MM.1S (cell line): ENCODE data around the gene SPINDOC.

Experiments used
- DNase-seq: peaks from one replicate; pipeline ENCODE4 v3.0.0-alpha.2; 2015
- H2AFZ ChIP-seq: fragments of 300-600 bp; sonication (generic); 2 replicates; pipeline ENCODE4 v1.6.0; 2016; ENCODE audit warnings: antibody characterized with exemption, low read length
- H3F3A ChIP-seq: fragments of 300-600 bp; sonication (generic); 2 replicates; pipeline ENCODE4 v1.6.1; 2016; ENCODE audit warnings: mild to moderate bottlenecking, antibody characterized with exemption, low read length, moderate library complexity, mixed read lengths; ENCODE audit not compliant: insufficient read depth
- H3K27ac ChIP-seq: fragments of 300-600 bp; sonication (generic); 2 replicates; pipeline ENCODE4 v1.5.1; 2016; ENCODE audit warnings: mild to moderate bottlenecking, low read length
- H3K27me3 ChIP-seq: fragments of 300-600 bp; sonication (generic); replicated peaks from 2 replicates; pipeline ENCODE4 v1.6.0; 2016; ENCODE audit warnings: low read length; ENCODE audit not compliant: insufficient read depth
- H3K36me3 ChIP-seq: fragments of 300-600 bp; sonication (generic); replicated peaks from 2 replicates; pipeline ENCODE4 v1.6.1; 2016; ENCODE audit warnings: mild to moderate bottlenecking, low read length, mixed read lengths; ENCODE audit not compliant: insufficient read depth
- H3K4me1 ChIP-seq: fragments of 300-600 bp; sonication (generic); 2 replicates; pipeline ENCODE4 v1.6.1; 2016; ENCODE audit warnings: low read length, mixed read lengths
- H3K4me2 ChIP-seq: fragments of 300-600 bp; sonication (generic); 2 replicates; pipeline ENCODE4 v1.6.0; 2016; ENCODE audit warnings: low read depth, low read length
- H3K4me3 ChIP-seq: fragments of 300-600 bp; sonication (generic); 2 replicates; pipeline ENCODE4 v1.5.1; 2016; ENCODE audit warnings: low read length, mixed read lengths
- H3K79me2 ChIP-seq: fragments of 300-600 bp; sonication (generic); 2 replicates; pipeline ENCODE4 v1.6.1; 2016; ENCODE audit warnings: mixed run types, low read length, mixed read lengths
- H3K9ac ChIP-seq: fragments of 300-600 bp; sonication (generic); 2 replicates; pipeline ENCODE4 v1.6.1; 2016; ENCODE audit warnings: low read length, mixed read lengths
- H3K9me2 ChIP-seq: fragments of 300-600 bp; sonication (generic); replicated peaks from 2 replicates; pipeline ENCODE4 v1.6.1; 2016; ENCODE audit warnings: mild to moderate bottlenecking, low read length, mixed read lengths; ENCODE audit not compliant: insufficient read depth
- H3K9me3 ChIP-seq: fragments of 300-600 bp; sonication (generic); replicated peaks from 2 replicates; pipeline ENCODE4 v1.6.1; 2016; ENCODE audit warnings: mild to moderate bottlenecking, low read length, mixed read lengths; ENCODE audit not compliant: insufficient read depth
- H4K20me1 ChIP-seq: fragments of 300-600 bp; sonication (generic); 2 replicates; pipeline ENCODE4 v1.6.1; 2016; ENCODE audit warnings: mild to moderate bottlenecking, low read length, moderate library complexity, mixed read lengths; ENCODE audit not compliant: insufficient read depth
- CTCF ChIP-seq: fragments of 300-600 bp; sonication (generic); IDR thresholded peaks from 2 replicates; pipeline ENCODE4 v1.5.1; 2016; ENCODE audit warnings: antibody characterized with exemption, low read length, mixed read lengths
- EZH2 ChIP-seq: fragments of 300-600 bp; sonication (generic); optimal IDR thresholded peaks from 2 replicates; pipeline ENCODE3; 2017; ENCODE audit warnings: low read depth, mild to moderate bottlenecking, antibody characterized with exemption, low read length, mixed read lengths
- EZH2phosphoT487 ChIP-seq: fragments of 300-600 bp; sonication (generic); IDR thresholded peaks from 2 replicates; pipeline ENCODE4 v1.6.1; 2018; ENCODE audit warnings: antibody characterized with exemption, low read length

SPINDOC gene

GRCh38 chr11:63813035-63813562, at the start of gene SPINDOC:
Gene SPINDOC, plus strand, starts transcription at chr11:63813456. Its CDS starts 231 bp downstream, at chr11:63813687.
- DNase-seq, result peak; percentile 79
- Histone ChIP-seq H3K9me2 (no peaks in the 10 kb centered on the region), H4K20me1 (no peaks in the 10 kb centered on the region), H3K4me1 (peaks cover 13% of the 10 kb centered on the region), H3K27ac (peak within 1 kb of the TSS; percentile 43; the same call in 1 of the 2 replicates), H2AFZ (peak within 1 kb of the TSS; percentile 94), H3K36me3 (peaks cover 4% of the 10 kb centered on the region; the same call in 1 of the 2 replicates), H3K27me3 (no peaks in the 10 kb centered on the region), H3K9me3 (no peaks in the 10 kb centered on the region), H3K4me3 (peak within 1 kb of the TSS; percentile 97), H3K9ac (peak within 1 kb of the TSS; percentile 90), H3F3A (0 out of 2 replicates have a peak, but pooled peaks cover 3% of the 10 kb centered on the region), H3K79me2 (peaks cover 42% of the 10 kb centered on the region), H3K4me2 (peak within 1 kb of the TSS; percentile 89)
- TF ChIP-seq CTCF (no peak), EZH2 (no peak), EZH2phosphoT487 (no peak)

GRCh38 chr11:63763496-63764339, 49.5 kb upstream of the SPINDOC start:
- no peaks in the 10 kb centered on the region for H3K36me3 ChIP-seq
- H3K27me3 ChIP-seq, result no peaks in the 10 kb centered on the region
- DNase-seq, result no peak
- no peak overlapping the region for H3K9ac ChIP-seq
- H4K20me1 ChIP-seq, result no peaks in the 10 kb centered on the region
- H2AFZ ChIP-seq, result no peak overlapping the region
- TF ChIP-seq CTCF (no peak), EZH2 (no peak), EZH2phosphoT487 (no peak)
- H3K4me2 ChIP-seq, result no peak overlapping the region
- no peak overlapping the region for H3K27ac ChIP-seq
- H3F3A ChIP-seq, result no peaks in the 10 kb centered on the region; the same call in 1 of the 2 replicates
- no peaks in the 10 kb centered on the region for H3K9me3 ChIP-seq
- no peak overlapping the region for H3K4me3 ChIP-seq
- H3K4me1 ChIP-seq, result no peaks in the 10 kb centered on the region
- H3K9me2 ChIP-seq, result no peaks in the 10 kb centered on the region
- no peaks in the 10 kb centered on the region for H3K79me2 ChIP-seq

GRCh38 chr11:63764340-63764678, 48.9 kb upstream of the SPINDOC start:
- Histone ChIP-seq H4K20me1 (no peaks in the 10 kb centered on the region), H3K9me2 (no peaks in the 10 kb centered on the region), H3K9me3 (no peaks in the 10 kb centered on the region), H3K4me2 (no peak overlapping the region), H3K9ac (no peak overlapping the region), H3K27ac (no peak overlapping the region), H3F3A (no peaks in the 10 kb centered on the region; the same call in 1 of the 2 replicates), H3K27me3 (peaks cover 2% of the 10 kb centered on the region), H3K36me3 (no peaks in the 10 kb centered on the region), H3K4me3 (no peak overlapping the region), H3K4me1 (0 out of 2 replicates have a peak, but pooled peaks cover under 1% of the 10 kb centered on the region), H3K79me2 (no peaks in the 10 kb centered on the region), H2AFZ (no peak overlapping the region)
- TF ChIP-seq EZH2phosphoT487 (no peak), EZH2 (no peak), CTCF (no peak)
- no peak for DNase-seq
